ENCODE results near the gene STBD1.

DNA sequence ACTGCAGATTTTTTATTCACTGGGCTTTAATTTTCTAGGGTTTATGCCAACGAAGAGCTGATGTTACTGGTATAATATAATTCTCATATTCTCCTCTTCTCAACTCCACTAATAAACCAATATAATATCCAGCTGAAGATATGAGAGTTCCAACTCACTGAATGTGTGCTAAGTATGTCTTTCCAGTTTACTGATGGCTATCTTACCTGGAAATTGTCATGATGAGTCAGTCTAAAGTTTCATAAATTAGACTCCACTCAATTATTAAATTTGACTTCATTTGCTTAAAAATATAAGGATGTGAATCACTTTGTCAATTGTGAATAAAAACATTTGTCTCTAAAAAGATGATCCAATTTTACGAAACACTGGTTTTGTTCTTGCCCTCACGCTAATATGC, 28.4 kb downstream of the STBD1 start:
- TF ChIP-seq, protein P1, sequence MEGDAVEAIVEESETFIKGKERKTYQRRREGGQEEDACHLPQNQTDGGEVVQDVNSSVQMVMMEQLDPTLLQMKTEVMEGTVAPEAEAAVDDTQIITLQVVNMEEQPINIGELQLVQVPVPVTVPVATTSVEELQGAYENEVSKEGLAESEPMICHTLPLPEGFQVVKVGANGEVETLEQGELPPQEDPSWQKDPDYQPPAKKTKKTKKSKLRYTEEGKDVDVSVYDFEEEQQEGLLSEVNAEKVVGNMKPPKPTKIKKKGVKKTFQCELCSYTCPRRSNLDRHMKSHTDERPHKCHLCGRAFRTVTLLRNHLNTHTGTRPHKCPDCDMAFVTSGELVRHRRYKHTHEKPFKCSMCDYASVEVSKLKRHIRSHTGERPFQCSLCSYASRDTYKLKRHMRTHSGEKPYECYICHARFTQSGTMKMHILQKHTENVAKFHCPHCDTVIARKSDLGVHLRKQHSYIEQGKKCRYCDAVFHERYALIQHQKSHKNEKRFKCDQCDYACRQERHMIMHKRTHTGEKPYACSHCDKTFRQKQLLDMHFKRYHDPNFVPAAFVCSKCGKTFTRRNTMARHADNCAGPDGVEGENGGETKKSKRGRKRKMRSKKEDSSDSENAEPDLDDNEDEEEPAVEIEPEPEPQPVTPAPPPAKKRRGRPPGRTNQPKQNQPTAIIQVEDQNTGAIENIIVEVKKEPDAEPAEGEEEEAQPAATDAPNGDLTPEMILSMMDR (conservative IDR thresholded peaks at IDR 0.05 in 1 of 2, IDR thresholded peaks at IDR 0.05 in 1 of 2; ENCODE audit: extremely low read depth in 1 of 2, insufficient read depth in 1 of 2, low read depth in 1 of 2, low read length in 2 of 2) = no peak
- TF ChIP-seq EZH2 (IDR thresholded peaks at IDR 0.05; ENCODE audit: borderline replicate concordance, low read length) = no peak

All from mammary epithelial cell (primary cell).